ENCODE data around the gene CREG1.

DNA sequence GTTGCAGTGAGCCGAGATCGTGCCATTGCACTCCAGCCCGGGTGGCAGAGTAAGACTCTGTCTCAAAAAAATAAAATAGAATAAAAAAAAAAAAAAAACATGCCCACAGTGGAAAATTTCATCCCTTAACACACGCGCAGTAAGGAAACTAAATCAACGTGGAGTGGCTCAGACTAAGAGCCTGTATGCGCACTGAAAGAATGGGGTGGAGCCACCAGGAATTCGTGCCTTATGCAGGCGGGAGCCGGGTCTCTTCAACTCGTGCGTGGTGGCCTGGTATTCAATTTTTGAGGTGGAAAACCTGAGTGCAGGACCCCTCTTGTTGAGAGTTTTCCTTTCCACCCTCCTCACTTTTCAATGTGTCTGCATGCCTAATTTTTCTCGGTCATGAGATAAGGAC is 22.1 kb upstream of the CREG1 start:
- TF ChIP-seq, protein P1, sequence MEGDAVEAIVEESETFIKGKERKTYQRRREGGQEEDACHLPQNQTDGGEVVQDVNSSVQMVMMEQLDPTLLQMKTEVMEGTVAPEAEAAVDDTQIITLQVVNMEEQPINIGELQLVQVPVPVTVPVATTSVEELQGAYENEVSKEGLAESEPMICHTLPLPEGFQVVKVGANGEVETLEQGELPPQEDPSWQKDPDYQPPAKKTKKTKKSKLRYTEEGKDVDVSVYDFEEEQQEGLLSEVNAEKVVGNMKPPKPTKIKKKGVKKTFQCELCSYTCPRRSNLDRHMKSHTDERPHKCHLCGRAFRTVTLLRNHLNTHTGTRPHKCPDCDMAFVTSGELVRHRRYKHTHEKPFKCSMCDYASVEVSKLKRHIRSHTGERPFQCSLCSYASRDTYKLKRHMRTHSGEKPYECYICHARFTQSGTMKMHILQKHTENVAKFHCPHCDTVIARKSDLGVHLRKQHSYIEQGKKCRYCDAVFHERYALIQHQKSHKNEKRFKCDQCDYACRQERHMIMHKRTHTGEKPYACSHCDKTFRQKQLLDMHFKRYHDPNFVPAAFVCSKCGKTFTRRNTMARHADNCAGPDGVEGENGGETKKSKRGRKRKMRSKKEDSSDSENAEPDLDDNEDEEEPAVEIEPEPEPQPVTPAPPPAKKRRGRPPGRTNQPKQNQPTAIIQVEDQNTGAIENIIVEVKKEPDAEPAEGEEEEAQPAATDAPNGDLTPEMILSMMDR (IDR thresholded peaks at IDR 0.05; ENCODE audit: control extremely low read depth in 1 of 3, insufficient read depth in 1 of 3, low read depth in 1 of 3, low read length in 3 of 3): no peak
- no peak for TF ChIP-seq JUND (IDR thresholded peaks at IDR 0.05; ENCODE audit: low read length)

Data from H1 (cell line).